ENCODE measurements around the gene CAMTA1. TPM values are rescaled to one million over a fixed set of nuclear protein-coding genes. Genes with fewer than 3 reads are reported as not detected.

CAMTA1 gene
- total RNA-seq, 1 experiment from 2014 or later = 82.2 TPM

DNA sequence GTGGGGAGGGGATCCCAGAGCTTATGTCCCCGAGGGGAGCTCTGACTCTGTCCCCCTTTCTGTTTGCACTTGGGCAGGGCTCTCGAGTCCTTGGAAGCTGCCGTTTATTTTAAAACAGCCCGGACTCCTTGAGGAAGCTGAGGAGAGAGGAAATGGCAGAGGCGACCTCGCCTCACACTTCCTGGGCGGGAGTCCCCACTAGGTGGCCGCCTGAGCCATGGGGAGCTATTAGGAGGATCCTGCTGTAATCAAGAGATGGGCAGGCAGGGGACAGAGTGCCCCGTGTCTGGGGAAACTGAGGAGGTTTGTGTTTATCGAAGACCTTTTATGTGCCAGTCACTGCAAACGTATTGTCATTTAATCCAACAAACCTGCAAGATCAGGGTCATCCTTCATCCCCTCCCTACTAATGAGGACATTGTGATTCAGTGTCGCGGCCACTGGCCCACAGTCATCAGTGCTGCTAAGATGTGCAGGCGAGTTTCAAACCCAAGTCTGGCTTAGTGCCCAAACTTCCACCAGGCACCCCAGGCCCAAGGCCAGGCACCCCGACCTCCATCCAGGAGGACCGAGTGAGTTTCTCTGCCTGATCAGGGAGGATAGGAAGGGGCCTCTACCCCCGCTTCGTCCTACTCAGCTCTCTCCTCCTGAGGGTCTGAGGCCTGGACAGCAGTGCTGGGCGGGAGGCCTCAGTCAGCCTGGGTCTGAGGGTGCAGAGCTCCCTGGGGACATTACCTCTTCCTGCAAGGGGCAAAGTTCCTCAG is 669.0 kb downstream of the CAMTA1 start:
- in situ Hi-C loops (cut with HindIII; ENCODE audit: low pct_unique_long_range_greater_than_20kb, low sequenced_read_pairs) (no loop called here), intact Hi-C loops (cut with micrococcal nuclease; ENCODE audit: unreplicated experiment) (loop anchor here (10.0 kb wide), 1 partner anchor 191 kb away; no protein-coding TSS in a partner anchor)
- Histone ChIP-seq H3K4me3 (ENCODE audit: low read depth in 2 of 2, low read length in 2 of 2) (no peak overlapping the region), H3K4me1 (ENCODE audit: control insufficient read depth, insufficient read depth, low read length) (no peaks in the 10 kb centered on the region), H3K36me3 (ENCODE audit: control insufficient read depth, insufficient read depth, low read length) (no peaks in the 10 kb centered on the region), H3K27me3 (ENCODE audit: control insufficient read depth, insufficient read depth, low read length) (no peaks in the 10 kb centered on the region), H3K27ac (ENCODE audit: low read length) (no peak overlapping the region), H3K9me3 (ENCODE audit: control insufficient read depth, insufficient read depth, low read depth, low read length) (no peaks in the 10 kb centered on the region)
- CTCF ChIA-PET = no interaction called here
- DNase-seq (ENCODE audit: low read depth, low spot score) = no peak
- peak; percentile 69; the same call in 1 of the 2 replicates for ATAC-seq
- no TSS peak for BruUV-seq (replicated peaks)
- TF ChIP-seq, protein P1, sequence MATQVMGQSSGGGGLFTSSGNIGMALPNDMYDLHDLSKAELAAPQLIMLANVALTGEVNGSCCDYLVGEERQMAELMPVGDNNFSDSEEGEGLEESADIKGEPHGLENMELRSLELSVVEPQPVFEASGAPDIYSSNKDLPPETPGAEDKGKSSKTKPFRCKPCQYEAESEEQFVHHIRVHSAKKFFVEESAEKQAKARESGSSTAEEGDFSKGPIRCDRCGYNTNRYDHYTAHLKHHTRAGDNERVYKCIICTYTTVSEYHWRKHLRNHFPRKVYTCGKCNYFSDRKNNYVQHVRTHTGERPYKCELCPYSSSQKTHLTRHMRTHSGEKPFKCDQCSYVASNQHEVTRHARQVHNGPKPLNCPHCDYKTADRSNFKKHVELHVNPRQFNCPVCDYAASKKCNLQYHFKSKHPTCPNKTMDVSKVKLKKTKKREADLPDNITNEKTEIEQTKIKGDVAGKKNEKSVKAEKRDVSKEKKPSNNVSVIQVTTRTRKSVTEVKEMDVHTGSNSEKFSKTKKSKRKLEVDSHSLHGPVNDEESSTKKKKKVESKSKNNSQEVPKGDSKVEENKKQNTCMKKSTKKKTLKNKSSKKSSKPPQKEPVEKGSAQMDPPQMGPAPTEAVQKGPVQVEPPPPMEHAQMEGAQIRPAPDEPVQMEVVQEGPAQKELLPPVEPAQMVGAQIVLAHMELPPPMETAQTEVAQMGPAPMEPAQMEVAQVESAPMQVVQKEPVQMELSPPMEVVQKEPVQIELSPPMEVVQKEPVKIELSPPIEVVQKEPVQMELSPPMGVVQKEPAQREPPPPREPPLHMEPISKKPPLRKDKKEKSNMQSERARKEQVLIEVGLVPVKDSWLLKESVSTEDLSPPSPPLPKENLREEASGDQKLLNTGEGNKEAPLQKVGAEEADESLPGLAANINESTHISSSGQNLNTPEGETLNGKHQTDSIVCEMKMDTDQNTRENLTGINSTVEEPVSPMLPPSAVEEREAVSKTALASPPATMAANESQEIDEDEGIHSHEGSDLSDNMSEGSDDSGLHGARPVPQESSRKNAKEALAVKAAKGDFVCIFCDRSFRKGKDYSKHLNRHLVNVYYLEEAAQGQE (IDR thresholded peaks at IDR 0.05; ENCODE audit: insufficient read depth in 1 of 2, low read depth in 2 of 2, low read length in 1 of 2) = no peak
- TF ChIP-seq, protein P2, sequence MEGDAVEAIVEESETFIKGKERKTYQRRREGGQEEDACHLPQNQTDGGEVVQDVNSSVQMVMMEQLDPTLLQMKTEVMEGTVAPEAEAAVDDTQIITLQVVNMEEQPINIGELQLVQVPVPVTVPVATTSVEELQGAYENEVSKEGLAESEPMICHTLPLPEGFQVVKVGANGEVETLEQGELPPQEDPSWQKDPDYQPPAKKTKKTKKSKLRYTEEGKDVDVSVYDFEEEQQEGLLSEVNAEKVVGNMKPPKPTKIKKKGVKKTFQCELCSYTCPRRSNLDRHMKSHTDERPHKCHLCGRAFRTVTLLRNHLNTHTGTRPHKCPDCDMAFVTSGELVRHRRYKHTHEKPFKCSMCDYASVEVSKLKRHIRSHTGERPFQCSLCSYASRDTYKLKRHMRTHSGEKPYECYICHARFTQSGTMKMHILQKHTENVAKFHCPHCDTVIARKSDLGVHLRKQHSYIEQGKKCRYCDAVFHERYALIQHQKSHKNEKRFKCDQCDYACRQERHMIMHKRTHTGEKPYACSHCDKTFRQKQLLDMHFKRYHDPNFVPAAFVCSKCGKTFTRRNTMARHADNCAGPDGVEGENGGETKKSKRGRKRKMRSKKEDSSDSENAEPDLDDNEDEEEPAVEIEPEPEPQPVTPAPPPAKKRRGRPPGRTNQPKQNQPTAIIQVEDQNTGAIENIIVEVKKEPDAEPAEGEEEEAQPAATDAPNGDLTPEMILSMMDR (IDR thresholded peaks at IDR 0.05) = no peak; the same call in 1 of the 2 replicates
- no peak for TF ChIP-seq SIN3A (IDR thresholded peaks at IDR 0.05; ENCODE audit: borderline replicate concordance, insufficient read depth, low read depth, low read length)
- TF ChIP-seq TCF7L2 (IDR thresholded peaks at IDR 0.05; ENCODE audit: low read depth, low read length) = no peak
- TF ChIP-seq POLR2AphosphoS5 (IDR thresholded peaks at IDR 0.05; ENCODE audit: low read depth, low read length) = no peak
- POLR2A ChIA-PET = no interaction called here

DNA sequence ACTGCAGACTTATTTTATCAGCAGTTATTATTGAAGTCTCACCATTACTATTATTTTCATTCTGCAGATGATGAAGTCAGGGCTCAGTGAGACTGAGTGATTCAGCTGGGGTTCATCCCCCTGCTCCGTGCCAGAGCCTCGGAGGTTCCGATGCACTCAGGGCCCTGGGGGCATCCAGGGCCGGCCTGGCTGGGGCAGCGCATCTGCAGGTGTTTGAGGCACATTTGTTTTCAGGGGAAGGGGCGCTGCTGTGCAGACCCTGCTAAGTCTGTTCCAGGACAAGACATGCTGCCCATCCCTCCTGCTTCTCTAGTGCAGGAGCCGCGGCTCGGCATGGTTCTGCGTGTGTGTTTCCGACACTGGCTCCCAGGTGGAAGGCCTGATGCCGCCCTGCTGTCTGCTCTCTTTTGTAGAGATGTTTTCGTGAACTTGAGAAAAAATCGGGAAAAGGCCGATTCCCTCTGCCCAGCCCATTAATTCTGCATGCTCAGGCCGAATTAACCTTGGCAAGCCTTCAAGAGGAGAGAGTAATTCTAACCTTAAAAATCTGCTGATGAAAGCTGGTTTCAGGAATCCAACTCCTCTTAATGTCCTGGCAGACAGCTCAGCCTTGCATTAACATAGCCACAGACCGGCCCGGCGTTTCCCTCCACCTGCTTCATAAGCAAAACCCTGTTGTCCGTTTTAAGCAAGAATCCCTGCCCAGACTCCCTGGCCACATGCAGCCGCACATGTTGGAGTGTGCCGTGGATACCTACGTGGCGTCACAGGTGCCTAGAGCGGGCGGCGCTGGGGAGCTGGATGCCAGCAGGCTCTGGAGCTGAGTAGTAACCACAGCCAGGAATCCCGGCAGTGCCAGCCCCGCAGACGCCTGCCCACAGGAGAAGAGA is 669.9 kb downstream of the CAMTA1 start:
- TF ChIP-seq POLR2AphosphoS5 (IDR thresholded peaks at IDR 0.05; ENCODE audit: low read depth, low read length) (no peak), TCF7L2 (IDR thresholded peaks at IDR 0.05; ENCODE audit: low read depth, low read length) (no peak), SIN3A (IDR thresholded peaks at IDR 0.05; ENCODE audit: borderline replicate concordance, insufficient read depth, low read depth, low read length) (no peak)
- TF ChIP-seq, protein P1 (IDR thresholded peaks at IDR 0.05; ENCODE audit: insufficient read depth in 1 of 2, low read depth in 2 of 2, low read length in 1 of 2) = no peak
- TF ChIP-seq, protein P2 (IDR thresholded peaks at IDR 0.05) = no peak
- H3K27me3 ChIP-seq (ENCODE audit: control insufficient read depth, insufficient read depth, low read length) = no peaks in the 10 kb centered on the region
- intact Hi-C loops (cut with micrococcal nuclease; ENCODE audit: unreplicated experiment) = loop anchor here (10.0 kb wide), 1 partner anchor 190 kb away; no protein-coding TSS in a partner anchor
- CTCF ChIA-PET = interaction anchor here (0.6 kb wide), 1 partner anchor 94 kb away, joined by 8 read pairs; no protein-coding TSS in a partner anchor
- no peak overlapping the region for H3K27ac ChIP-seq (ENCODE audit: low read length)
- BruUV-seq (replicated peaks) = no TSS peak
- DNase-seq (ENCODE audit: low read depth, low spot score) (no peak), ATAC-seq (no peak)
- no peaks in the 10 kb centered on the region for H3K4me1 ChIP-seq (ENCODE audit: control insufficient read depth, insufficient read depth, low read length)
- no peaks in the 10 kb centered on the region for H3K9me3 ChIP-seq (ENCODE audit: control insufficient read depth, insufficient read depth, low read depth, low read length)
- no peaks in the 10 kb centered on the region for H3K36me3 ChIP-seq (ENCODE audit: control insufficient read depth, insufficient read depth, low read length)
- H3K4me3 ChIP-seq (ENCODE audit: low read depth in 2 of 2, low read length in 2 of 2) = no peak overlapping the region
- in situ Hi-C loops (cut with HindIII; ENCODE audit: low pct_unique_long_range_greater_than_20kb, low sequenced_read_pairs) = no loop called here
- POLR2A ChIA-PET = no interaction called here
